HG03039 (cell line): ENCODE data around the gene DPP6.

Experiments used
- ATAC-seq: cut with Tn5 transposase; IDR thresholded peaks from one replicate; pipeline ENCODE4 v1.9.1; 2021; ENCODE audit warnings: mild to moderate bottlenecking, moderate library complexity; ENCODE audit not compliant: unreplicated experiment

Gene DPP6

DNA sequence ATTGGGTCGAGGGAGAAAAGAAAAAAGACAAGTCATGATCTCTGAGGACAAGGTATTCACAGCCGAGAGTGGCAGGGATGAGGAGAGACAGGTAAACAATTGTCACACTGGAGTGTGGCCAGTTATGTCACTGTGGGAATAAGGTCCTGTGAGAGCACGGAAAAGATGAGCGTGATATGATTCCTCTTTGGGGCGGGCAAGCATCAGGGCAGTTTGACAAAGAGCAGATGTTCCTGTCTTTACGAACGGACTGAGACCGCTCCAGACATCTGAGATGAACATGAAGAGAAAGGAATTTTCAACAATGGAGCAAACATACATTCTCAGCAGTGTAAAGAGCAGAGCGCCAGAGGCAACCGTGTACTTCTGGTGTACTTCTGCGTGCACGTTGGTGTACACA lies 278.1 kb downstream of the DPP6 start:
- ATAC-seq: no peak

DNA sequence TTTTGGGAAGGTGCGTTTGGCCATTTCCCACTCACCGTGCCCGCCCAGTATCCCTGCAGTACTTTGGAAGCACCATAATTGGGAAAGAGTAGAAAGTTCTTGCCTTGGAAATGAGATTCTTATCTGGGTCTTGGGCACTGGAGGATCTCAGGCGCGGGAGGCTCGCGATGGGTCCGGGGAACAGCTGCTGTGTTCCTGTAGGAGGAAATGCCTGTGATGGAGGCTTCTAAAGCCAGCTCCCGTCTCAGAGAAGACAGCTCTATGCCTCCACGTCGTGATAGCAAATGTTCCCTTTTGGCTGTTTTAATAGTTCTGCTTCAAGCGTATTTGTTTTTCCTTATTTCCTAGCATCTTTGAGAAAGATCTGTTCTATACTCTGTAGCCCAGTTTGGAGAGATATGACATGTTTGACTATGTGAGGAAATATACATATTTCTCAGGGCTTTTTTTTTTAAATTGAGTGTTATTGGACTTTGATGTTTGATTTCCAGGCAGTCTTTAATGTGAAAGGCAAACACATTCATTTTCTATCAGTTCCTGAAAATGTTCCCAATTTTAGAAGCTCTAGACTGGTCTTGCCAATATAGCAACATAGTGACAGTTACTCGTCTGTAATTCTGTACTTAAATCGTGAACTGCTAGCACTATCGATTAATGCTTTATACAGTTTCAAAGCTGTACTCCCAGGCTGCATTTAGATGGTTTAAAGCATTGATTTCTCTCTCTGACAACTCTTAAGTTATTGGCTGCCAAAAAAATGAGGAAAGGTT lies 280.8 kb downstream of the DPP6 start:
- ATAC-seq: no peak

DNA sequence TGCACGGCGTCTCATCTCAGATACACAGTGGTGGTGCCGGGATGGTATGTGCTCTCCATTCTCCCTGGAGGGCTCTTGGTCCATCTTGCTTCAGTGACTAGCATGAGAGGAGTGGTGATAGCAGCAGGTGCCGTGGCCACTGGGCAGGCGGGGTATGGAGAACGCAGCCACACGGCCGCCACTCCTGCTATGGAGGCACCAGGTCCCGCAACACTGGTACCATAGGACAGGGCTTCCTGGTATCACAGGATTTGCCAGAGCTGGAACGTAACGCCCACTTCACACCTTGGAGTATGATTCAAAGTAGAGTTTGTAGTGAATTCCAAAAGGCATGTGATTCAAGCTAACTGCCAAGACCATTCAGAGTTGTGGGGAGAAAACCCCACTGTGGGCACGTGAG lies 284.1 kb downstream of the DPP6 start:
- no peak for ATAC-seq

DNA sequence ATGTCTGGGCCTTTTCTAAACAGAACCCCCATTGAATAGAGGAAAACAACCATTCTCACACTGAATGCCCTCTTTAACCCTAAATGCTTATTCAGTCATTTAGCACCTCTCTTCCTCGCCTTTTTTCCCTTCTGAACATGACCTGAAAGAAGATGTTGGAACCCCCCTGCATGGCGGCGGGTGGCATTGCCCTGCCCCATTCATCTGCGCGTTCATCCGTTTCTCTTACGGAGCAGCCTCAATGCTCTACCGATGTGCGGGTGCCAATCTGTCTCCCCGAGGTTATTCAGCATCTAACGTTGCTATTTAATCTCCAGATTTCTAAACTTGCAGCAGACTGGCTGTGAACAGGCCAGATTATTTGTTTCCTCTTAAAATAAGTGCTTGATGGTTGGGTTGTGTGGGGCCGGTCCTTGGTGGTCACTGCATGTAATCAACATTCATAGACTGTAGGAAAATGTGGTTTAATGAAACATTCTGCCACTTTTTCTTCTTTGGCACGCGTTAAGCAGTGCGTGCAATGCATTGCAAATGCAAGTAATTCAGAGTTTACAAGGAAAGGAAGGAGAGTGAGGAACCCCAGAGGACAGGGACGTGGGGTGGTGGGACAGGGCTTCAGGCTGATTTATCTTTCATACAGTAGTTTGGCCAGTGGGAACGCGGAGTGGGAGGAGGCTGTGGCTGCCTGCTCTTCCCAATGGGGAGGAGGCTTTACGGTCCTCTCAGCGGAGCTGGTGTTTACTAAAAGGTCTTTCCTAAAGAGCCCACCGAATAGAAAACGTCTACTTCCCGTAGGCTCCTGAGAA lies 286.7 kb downstream of the DPP6 start:
- ATAC-seq: no peak

DNA sequence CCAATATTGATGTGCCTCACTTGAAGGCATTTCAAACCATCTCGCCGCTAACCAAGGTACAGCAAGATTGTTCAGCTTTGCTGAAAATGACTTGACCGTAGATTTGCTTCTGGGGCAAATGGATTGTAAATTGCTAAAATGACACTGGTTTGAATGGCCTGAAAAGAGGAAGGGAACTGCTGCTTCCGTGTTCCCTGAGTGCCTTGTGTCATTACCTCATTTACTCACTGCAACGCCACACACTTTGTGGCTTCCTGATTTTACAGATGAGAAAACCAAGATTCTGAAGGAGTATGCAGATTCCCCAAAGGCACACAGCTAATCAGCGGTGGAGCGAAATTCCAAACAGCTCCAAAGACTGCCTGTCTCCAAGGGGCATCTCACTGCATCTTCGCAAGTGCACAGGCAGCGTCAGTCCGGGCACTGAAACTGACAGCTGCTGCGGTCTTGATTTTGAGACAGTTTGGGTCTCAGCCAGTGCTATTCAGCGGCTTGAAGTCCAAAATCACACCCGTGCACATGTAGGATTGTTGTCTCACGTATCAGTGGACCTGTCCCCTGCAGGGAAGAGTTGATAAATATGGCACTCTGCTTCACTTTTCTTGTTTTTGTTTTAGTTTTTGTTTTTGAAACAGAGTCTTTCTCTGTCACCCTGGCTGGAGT lies 290.9 kb downstream of the DPP6 start:
- no peak for ATAC-seq

DNA sequence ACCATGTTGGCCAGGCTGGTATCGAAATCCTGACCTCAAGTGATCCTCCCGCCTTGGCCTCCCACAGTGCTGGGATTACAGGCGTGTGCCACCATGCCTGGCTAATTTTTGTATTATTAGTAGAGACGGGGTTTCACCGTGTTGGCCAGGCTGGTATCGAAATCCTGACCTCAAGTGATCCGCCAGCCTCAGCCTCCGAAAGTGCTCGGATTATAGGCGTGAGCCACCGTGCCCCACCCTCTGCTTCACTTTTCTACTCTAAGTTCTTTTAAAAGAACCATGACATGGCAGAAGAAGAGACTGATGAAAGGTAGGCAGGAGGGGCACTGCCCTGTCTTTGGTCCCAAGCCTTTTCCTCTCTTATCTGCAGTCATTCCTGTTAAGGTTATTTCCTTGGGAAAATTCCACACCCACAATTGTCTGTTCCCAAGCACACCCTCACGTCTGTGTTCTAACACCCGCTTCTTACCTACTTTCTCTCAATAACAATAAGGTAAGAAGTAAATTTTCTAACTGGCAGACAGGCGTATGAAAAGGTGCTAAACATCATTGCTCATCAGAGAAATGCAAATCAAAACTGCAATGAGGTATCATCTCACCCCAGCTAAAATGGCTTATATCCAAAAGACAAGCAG lies 291.7 kb downstream of the DPP6 start:
- ATAC-seq: no peak

DNA sequence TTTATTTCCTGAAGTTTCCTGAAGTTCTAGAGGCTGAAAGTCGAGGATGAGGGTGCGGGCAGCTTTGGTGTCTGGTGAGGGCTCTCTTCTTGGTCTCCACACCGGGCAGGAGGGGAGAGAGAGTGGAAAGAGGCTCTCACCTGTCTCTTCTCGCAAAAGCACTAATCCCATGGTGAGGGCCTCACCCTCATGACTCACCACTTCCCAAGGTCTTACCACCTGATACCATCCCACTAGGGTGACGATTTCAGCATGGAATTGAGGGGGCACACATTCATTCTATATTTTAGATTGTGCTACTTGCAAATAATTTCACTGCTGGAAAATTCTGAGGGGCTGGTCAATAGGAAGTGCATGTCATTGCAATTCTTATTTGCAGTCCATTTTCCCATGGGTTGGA lies 292.9 kb downstream of the DPP6 start:
- ATAC-seq: no peak

DNA sequence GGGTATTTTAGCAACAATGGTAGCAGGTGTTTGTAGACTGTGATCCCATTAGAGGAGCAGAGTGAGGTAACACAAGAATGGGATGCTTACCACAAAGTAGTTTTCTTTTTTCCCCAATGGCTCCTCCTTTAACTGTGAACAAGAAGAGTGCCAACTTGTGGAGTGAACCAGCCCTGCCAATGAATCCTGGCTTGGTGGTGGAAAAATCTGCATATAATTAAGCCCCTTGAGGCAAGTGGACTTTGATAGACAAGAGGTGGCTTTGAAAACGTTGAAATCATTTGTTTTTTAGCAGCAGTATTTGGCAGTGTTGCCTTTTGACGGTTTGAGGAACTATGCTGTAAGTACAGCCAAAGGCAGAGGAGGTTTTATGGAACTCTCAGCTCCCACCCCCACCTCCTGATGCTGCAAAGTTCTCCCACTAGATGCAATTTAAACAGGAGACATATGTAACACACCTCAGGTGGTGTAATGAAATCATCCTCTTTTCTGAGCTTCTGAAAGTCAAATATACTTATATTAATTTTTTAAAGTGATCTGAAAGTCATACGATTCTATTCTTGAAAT lies 295.6 kb downstream of the DPP6 start:
- ATAC-seq: no peak

DNA sequence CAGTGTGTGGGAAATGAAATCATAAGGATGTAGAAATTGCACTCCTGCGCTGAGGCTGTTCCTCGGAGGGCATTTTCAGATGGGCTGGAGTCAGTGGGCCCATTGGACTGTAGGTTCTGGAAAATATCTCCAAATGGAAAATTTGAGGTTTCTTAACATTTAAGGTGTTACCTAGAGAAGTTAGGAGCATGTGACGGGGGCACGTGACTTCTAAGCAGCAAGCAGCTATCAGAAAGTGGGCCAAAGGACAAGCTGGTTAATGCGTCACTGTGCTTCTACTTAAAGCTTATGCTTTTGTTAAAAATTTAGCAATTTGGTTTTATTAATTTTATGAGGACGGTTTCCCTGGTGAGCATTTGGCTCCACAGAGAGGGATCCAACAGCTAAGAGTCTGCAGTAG lies 298.7 kb downstream of the DPP6 start:
- ATAC-seq: no peak

DNA sequence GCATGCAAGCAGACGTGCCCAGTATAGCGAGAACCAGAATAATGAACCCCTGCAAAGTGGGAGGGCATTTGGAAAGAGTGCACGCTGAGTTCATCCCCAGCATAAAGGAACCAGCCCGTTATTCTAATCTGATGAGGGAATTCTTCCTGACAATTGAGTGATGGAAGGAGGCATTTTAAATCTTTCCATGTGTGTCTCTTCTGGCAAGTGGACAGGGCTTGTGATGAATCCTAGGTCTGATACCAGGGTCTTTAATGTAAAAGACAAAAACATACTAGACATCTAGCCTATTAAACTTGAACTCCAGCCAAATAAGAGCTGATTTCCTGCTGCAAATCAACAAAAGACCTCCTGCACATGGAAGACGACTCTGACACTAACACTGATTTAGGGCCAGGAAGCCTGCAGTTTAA lies 301.2 kb downstream of the DPP6 start:
- no peak for ATAC-seq

GRCh38 chr7:154364170-154364569 lies 312.0 kb downstream of the DPP6 start:
- ATAC-seq: no peak

DNA sequence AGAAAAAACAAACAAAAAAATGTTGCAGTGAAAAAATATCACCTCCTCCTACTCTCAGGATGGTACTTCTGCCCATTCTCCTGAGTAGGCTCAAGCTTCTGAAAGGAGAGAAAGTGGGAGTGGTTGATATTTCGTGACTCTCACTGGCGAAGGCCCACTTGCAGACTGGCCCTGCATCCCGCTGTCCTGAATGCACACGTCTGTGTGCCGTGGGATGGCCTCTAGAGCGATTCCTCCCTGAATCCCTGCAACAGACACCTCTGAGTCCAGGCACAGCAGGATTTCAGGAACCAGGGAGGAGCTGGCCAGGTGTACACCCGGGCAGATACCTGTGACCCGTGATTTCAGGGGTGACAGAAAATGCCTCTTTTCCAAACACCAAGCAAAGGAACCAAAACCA lies 319.2 kb downstream of the DPP6 start:
- ATAC-seq: no peak

DNA sequence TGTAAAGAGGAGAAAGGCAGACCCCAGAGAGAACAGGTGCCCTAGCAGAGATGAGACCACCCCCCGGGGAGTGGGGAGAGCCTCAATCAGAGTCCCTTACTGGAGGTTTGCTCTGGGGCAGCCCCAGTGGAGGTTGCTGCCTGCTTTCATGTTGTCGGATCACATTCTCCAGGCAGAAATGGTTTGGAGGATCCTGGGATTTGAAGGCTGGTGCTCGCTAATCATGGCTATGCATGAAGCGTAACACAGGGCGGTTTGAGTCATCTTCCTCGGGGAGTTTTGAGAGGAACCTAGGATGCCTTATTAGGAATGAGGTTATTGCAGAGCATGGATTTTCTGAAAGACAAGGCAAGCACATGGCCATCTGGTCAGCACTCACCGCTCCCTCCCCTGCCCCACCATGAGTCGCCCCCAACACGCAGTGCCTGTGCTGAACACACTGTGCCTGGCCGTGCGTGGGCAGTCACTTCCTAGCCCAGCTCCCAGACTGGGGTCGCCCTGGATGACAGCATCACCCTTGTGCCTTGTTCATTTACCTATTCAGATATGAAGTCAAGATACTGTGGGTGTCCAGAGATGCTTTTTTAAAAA lies 319.9 kb downstream of the DPP6 start:
- no peak for ATAC-seq

DNA sequence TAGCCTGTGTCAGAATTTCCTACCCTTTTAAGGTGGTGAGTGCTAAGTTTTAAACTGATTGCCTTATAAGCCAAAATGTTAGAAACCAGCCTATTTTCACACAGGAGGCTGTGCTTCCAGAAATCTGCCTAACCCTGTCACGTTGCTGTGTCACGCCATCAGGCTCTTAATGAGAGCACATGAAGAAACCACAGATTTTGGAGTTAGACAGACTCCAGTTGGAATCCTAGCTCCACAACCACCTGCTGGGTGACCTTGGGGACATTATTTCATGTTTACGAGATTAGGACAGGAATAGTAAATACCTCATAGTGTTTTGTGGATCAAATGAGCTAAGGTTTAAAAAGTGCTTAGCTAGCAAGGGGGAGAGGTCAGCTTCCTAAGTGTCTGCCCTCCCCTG lies 321.8 kb downstream of the DPP6 start:
- no peak for ATAC-seq

- no peak for ATAC-seq
These were observed 323.8 kb downstream of the DPP6 start for GRCh38 chr7:154375956-154376355.

GRCh38 chr7:154380771-154381170 lies 328.6 kb downstream of the DPP6 start:
- ATAC-seq: no peak

DNA sequence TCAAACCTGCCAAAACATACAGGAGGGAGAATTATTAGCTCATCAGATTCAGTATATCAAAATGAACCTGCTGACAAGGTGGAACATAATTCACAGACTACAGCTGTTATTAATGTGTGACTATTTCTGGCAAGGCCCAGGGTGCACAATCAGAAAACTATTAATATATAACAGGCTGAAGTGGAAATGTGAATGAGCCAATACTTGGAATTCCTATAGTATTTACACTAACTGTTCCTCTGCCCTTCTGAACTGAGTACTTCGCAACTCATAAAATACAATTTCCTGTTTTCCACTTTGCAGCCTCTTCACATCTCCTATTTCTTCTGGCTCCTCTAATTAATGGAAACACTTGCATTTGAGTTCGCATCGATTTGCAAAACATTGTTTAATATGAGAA lies 330.8 kb downstream of the DPP6 start:
- no peak for ATAC-seq

DNA sequence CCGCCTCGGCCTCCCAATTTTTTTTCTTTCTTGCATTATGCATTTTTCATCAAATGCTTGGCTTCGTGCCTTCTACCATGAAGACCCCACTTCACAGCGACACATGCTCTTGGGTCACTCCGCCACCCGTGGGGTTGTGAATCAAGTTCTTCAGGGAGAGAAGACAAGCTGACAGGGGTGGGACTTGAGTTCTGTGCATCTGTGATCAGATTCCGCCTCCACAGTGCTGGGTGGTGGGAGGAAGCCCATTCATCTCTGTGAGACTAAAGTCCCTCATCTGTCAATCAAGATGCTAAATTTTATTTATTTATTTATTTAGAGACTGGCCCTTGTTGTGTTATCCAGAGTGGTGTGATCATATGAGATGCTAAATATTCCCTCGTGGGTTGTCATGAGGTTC lies 333.0 kb downstream of the DPP6 start:
- no peak for ATAC-seq

DNA sequence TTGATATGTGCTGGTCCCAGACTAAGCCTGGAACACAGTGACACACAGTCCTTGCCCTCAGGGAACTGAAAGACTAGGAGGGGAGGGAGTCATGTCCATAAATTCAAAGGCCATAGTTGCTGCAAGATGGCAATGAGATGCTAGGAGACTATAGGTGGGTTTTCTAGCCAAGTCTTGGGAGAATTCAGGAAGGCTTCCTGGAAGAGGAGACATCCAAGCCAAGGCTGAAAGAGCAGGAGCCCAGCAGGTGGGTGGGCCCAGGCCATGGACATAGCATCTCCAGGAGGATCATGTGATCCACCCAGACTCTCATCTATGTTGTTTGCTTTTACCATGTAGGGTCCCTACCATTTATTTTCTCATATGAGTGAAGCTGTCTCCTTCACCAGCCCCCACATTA lies 335.1 kb downstream of the DPP6 start:
- ATAC-seq: no peak

GRCh38 chr7:154388412-154388811 lies 336.2 kb downstream of the DPP6 start:
- no peak for ATAC-seq

- no peak for ATAC-seq
These were observed 336.8 kb downstream of the DPP6 start for GRCh38 chr7:154388999-154389398.
